ENCODE results near the gene NR3C2.
A peak's percentile ranks its signal among the peaks of the same experiment; 100 is the strongest.
"Not testable (repeated sequence)": the region's sequence is repeated elsewhere in the genome, so short reads cannot be mapped to it uniquely, and the experiment has no call there.

The NR3C2 gene

DNA sequence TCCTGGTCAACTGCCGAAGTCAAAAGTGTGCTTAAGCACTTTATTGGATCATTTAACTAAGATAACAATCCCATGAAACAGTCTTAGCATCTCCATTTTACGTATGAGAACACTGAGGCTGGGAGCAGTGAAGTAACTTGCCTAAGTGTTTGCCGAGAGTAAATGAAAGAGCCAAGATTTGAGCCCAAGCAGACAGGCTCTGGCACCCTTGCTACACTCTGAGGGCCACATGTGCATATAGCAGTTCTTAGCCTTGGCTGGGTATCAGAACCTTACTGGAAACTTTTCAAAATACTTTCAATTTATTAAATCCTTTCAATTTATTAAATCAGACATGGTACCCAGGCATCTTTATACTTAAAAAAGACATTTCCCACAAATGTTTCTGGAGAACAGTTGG, 225.9 kb downstream of the NR3C2 start:
- DNase-seq (ENCODE audit: low spot score), result no peak

DNA sequence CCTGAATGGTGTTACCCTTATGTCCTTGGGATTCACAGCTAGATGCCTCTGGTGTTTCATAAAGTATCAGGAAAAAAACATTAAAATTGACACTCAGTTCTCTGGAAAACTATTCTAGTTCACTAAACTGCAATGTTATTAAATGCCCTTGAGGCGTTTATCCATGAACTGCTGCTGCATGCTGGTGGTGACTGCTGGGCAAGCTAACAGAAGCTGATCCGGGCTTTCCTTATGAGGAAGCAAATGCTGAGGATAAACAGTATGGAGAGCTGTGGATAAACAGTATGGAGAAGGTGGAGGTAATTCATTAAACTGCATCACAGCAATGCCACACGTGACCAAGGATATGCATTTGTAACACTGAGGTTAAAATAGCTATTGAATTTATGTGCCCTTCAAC, 227.0 kb downstream of the NR3C2 start:
- no peak for DNase-seq (ENCODE audit: low spot score)

GRCh38 chr4:148214529-148215166, 227.6 kb downstream of the NR3C2 start:
- peak; percentile 56 for DNase-seq (ENCODE audit: low spot score)

DNA sequence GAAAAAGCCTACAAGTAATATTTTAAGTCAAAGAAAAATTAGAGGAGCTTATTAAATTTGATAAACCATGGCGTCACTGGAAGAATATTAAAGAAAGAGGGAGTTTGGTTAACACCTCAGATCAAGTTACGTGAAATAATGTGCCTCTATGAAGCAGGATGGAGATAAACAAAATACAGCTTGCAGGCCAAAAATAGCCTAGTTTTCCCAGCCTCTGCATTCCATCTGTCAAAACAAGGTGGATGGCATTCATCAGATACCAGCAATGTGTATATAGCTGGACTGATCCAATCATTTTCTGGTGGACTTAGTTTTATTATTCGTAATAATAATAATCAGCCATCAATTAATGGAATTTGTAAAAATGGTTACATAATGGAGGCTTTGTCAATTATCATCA, 230.7 kb downstream of the NR3C2 start:
- DNase-seq (ENCODE audit: low spot score), result no peak

DNA sequence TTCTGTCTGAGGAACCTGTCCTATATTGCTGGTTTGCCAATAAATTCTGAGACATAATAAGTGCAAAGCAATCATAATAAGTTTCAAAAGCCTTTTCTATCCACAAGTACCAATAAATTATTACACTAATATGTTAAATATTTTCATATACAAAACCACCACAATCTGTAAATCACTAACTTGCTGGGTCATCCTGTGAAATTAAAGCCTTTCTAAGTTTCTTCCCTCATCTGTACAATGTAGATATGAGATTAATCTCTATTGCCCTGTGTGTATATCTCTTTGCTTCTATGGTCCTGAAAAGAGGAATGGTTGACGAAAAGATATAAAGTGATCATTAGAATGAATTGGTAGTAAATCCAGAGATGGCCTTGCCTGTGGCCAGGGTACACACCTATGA, 231.6 kb downstream of the NR3C2 start:
- DNase-seq (ENCODE audit: low spot score), result no peak

GRCh38 chr4:148207068-148207467, 235.1 kb downstream of the NR3C2 start:
- no peak for DNase-seq (ENCODE audit: low spot score)

DNA sequence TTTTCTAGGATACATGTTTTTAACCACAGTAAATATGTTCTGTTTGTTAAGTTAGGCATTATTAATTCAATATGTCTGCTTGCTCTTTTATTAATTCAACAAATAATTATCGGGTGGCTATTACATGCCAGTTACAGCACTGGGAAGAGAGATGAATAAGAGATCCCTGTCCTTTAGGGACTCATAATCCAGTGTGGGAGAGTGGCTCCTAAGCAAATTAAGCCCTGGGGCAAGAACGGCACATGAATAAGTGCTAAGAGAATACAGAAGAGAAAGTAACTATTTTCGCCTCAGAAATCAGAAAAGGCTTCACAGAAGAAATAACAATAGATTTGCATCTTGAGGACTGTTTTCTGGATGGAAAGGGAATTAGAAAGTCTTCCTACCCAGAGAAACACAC, 236.7 kb downstream of the NR3C2 start:
- DNase-seq (ENCODE audit: low spot score), result no peak

- DNase-seq (ENCODE audit: low spot score), result no peak
Measured at GRCh38 chr4:148204892-148205291, 237.3 kb downstream of the NR3C2 start.

DNA sequence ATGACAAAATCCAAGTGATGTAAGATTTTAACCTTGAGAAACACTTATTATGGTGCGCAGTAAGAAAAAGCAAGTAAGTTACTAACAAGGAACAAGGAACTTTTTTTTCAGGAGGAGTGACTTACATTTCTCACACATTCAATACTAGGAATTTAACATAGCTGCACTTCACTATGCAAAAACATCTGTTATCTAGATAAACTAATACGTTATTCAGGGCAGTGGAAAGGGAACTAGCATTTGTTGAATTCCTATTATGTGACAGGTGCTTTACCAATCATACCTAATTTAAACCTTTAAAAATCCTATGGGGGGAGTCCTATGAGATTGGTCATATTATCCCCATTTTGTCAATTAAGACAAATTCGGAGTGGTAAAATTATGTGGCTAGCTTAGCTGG, 238.0 kb downstream of the NR3C2 start:
- DNase-seq (ENCODE audit: low spot score), result no peak

DNA sequence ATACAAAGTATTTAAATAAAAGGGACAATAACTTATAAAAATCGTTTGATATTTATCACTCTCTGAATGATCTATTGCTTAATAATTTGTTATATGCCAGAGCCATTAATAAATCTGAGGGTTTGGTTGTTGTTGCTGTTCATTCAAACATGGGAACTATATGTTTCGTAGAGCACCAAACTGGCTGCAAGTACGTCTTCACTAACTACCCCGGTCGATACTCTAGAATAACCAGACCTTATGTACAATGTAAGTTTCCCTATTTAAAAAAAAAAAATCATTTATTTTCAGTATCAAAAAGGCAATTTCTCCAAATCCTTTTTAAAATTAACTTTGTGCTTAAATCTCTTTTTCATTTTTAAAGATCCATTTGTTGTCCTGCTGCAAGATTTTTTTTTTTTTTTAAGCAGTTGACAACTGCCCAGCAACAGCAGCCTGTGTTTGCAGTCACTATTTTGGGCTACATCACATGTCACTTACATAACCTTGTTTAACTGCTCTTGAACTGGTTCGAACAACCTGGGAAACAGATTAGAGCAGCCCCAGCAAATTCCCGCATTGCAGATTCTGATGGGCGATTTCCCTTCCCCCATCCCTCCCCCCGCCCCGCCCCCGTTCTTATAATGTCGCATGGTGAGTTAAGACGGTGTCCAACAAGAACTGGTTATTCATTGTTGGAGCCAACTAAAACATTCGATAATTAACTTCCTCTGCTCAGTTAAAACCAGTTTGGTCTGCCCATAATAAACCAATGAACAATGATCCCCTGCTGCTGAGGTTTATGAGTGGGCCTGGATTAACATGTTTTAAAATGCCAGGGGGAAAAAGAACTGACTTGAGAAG, 238.9 kb downstream of the NR3C2 start:
- DNase-seq (ENCODE audit: low spot score), result no peak

DNA sequence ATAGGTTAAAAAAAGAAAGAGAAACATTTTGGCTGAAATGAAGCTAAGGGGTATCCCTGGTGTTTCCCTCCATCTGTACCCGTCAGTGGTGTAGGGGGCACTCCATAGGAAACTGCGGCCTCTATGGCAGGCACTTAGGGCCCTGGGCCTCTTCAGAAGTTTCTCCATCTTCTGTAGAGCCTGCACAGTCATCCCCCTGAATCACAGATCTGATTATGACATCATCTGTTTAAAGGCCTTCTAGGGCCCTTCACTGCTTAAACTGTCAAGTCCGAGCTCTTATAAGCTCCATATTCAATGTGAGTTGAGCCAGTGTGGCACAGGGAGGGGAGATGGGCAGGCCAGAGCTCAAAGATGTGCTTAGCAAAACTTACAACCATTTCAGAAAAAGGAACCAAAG, 241.3 kb downstream of the NR3C2 start:
- DNase-seq (ENCODE audit: low spot score), result no peak

- no peak for DNase-seq (ENCODE audit: low spot score)
Measured at GRCh38 chr4:148196164-148196563, 246.1 kb downstream of the NR3C2 start.

DNA sequence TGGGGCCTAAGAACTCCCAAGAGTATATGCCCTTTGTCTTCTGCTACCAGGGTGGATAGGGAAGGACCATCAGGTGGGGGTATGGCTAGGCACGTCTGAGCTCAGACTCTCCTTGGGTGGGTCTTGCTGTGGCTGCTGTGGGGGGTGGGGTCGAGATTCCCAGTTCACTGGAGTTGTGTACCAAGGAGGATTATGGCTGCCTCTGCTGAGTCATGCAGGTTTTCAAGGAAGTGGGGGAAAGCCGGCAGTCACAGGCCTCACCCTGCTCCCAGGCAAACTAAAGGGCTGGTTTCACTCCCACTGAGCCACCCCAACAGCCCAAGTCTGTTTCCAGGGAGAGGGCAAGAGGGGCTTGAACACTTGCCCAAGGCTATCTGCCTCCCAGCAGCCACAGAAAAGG, 249.7 kb downstream of the NR3C2 start:
- DNase-seq (ENCODE audit: low spot score), result no peak

- DNase-seq (ENCODE audit: low spot score), result not testable (repeated sequence)
Measured at GRCh38 chr4:148187454-148188222, 254.6 kb downstream of the NR3C2 start.

DNA sequence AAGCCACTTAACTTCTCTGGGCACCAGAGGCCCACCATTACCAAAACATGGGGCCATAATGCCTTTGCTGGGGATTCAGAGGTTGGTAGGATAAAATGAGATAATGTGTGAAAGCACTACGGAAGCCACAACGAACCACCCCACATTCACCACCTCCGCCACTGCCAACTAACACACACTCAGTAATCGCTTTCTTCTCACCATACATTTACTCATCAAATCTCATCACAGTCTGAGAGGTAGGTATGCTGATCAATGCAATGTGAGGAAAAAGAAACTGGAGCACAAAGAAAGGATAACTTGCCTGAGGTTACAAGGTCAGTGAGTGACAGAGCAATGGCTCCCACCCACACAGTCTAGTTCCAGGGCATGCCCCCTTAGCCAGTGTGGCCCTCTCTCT, 257.3 kb downstream of the NR3C2 start:
- no peak for DNase-seq (ENCODE audit: low spot score)

DNA sequence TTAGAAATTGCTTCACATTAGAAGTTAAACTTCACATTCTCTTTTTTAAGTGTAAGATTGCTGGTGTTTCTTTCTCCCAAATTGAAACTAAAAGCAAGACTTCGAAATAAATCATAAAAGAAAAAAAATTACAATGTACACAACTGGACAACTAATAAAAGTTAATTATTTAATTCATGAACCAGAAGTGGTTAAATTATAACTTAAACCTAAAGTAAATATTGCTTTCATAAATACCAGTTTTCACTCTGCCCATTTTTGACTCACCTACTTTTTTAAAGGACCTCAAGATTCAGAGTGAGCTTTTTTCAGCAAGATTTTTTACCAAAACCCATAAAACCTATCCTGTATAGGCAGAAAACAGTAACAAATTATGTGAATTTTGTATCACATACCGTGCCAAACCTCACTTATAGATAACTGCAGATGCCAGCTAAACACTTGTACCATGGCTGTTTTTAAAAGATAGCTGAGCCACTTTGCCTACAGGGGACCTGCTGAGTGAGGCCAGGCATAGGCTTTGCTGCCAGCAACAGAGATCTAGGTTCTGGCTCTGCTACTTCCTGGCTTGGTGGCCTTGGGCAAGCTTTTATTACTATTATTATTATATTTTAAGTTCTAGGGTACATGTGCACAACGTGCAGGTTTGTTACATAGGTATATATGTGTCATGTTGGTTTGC, 259.8 kb downstream of the NR3C2 start:
- DNase-seq (ENCODE audit: low spot score), result no peak

DNA sequence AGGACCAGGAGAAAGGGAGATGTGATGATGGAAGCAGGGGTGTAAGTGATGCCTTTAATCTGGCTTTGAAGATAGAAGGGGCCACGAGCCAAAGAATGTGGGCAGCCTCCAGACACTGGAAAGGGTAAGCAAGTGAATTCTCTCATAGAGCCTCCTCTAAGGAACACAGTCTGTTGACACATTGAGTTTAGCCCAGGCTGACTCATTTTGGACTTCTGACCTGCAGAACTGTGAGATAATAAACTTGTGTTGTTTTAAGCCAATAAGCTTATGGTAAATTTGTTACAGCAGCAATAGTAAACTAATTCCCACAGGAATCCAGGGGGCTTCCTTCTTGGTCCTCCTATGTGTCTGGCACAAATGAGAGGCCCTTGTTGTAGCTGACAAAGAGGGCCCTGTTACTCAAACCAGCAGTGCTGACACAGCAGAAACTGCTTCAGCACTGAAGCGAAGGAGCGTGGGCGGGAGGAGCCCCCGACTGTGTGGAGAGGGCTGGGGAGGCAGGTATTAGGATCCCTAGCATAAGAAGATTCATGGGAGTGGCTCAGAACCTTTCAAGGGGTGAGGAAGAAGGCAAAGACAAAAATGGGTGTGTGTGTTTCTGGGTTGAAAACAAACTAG, 268.7 kb downstream of the NR3C2 start:
- no peak for DNase-seq (ENCODE audit: low spot score)

- DNase-seq (ENCODE audit: low spot score), result no peak
Measured at GRCh38 chr4:148171596-148171995, 270.6 kb downstream of the NR3C2 start.

DNA sequence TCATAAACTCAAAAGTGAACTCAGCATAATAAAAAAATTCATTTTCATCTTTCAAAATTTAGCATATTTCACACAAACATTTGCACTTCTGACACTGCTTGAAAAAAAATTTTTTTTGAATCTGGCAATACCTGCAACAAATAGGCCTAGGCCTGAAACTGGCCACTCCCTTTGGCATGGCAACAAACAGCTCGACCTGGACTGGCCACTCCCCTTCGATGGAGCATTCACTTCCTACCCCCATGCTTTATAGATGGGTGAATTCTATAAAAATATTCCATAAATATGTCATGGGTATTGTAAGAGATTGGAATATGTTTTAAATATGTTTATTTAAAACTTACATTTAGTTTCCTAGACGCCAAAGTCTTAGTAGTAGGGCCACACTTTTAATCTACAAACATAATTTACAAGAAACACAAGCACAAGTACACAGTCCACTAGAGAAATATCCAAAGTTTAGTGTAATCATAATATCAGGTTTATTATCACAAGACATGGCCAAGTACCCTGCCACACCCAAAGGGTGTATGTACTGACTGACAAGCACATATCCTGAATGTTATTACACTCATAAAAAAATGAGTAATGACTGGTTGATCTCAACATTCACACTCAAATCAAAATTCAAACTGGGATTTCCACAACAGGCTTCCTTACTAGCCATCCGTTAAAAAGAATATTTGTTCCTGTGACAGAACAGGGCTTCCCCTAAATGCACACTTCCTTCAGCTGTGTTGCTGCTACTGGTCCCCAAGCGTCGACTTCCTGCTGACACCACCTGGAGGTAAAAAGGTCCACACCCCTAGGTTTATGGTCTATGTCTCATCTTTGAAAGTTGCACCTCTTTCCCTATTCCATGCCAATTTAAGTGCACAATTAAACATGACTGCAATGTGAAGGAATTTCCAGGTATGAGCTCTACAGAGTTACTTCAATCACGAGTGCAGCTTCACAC, 271.5 kb downstream of the NR3C2 start:
- no peak for DNase-seq (ENCODE audit: low spot score)

- DNase-seq (ENCODE audit: low spot score), result peak; percentile 75
Measured at GRCh38 chr4:148166132-148166591, 276.1 kb downstream of the NR3C2 start.

DNA sequence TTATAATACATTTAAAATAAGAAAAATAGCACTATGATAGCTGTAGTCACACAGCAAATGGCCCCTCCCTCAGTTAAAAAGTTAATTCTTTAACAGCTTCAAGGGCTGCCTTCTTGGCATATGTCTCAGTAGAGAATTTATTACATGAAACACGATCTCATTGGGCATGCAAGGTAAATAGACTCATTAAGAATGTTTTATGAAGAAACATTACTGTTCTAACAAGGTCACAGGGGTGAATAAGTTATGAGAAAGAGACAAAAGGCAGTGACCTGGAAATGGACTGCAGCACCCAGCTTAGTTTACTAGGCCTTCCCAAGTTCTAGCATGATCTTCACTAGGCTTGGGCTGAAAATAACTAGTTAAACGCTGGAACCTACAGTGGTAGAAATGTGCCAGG, 277.7 kb downstream of the NR3C2 start:
- no peak for DNase-seq (ENCODE audit: low spot score)
